Measurements from ENCODE around the gene OCA2.

Gene OCA2

GRCh38 chr15:27806396-27806795, 292.7 kb downstream of the OCA2 start:
- H3K4me1 ChIP-seq (ENCODE audit: control insufficient read depth, insufficient read depth, low read length) = no peaks in the 10 kb centered on the region
- H3K9me3 ChIP-seq (ENCODE audit: control insufficient read depth, insufficient read depth, low read length) = no peaks in the 10 kb centered on the region
- H3K36me3 ChIP-seq (ENCODE audit: control insufficient read depth, insufficient read depth, low read length) = no peaks in the 10 kb centered on the region
- H3K27ac ChIP-seq (ENCODE audit: low read depth, low read length) = no peak overlapping the region
- no peak overlapping the region for H3K9ac ChIP-seq (ENCODE audit: low read depth, low read length)
- H3K27me3 ChIP-seq (ENCODE audit: control insufficient read depth, insufficient read depth, low read length) = no peaks in the 10 kb centered on the region
- no peak overlapping the region for H3K4me3 ChIP-seq (ENCODE audit: low read depth, low read length)

DNA sequence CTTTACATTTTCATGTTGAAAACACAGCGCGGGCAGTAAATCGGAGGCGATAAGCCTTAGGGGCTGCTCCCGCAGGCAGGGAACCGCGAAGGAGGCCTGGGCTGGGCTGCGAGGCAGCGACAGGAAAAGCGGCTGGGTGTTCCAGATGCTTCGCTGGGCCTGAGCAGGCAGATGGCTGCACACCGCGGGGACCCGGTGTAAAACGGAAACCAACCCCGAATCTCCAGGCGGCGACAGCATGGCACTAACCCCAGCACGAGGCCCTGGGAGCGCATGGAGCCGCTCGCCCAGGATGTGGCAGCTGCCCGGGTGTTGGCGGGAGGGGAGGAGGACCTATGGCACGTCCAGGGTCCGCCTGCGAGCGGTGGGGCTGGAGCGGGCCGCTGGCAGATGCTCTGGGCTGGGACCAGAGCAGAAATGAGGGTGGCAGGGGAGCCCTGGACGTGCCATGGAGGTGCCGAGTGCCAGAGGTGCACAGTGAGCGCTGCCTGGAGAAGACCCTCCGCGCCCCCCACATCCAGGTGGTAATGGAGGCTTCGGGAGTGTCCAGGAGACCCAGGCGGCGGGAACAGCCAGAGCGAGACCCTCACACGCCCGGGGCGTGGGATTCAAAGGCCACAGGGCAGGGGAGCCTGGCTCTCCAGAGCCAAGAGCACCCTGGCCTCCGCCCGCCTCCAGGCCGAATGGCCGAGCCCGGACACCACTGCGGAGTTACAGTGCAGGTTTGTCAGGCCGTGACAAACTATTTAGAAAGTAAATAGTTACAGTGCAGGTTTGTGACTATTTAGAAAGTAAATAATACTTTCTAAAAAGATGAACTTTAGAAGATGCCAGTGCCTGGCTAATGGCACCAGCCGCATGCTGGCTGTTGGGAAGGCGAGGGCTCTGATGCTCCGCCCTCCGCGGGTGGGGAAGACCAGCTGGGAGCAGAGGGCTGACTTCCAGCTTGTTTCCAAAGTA, 293.6 kb downstream of the OCA2 start:
- H3K36me3 ChIP-seq (ENCODE audit: control insufficient read depth, insufficient read depth, low read length) = no peaks in the 10 kb centered on the region
- no peak overlapping the region for H3K27ac ChIP-seq (ENCODE audit: low read depth, low read length)
- no peaks in the 10 kb centered on the region for H3K9me3 ChIP-seq (ENCODE audit: control insufficient read depth, insufficient read depth, low read length)
- H3K4me3 ChIP-seq (ENCODE audit: low read depth, low read length) = no peak overlapping the region
- H3K9ac ChIP-seq (ENCODE audit: low read depth, low read length) = no peak overlapping the region
- H3K27me3 ChIP-seq (ENCODE audit: control insufficient read depth, insufficient read depth, low read length) = no peaks in the 10 kb centered on the region
- H3K4me1 ChIP-seq (ENCODE audit: control insufficient read depth, insufficient read depth, low read length) = no peaks in the 10 kb centered on the region

DNA sequence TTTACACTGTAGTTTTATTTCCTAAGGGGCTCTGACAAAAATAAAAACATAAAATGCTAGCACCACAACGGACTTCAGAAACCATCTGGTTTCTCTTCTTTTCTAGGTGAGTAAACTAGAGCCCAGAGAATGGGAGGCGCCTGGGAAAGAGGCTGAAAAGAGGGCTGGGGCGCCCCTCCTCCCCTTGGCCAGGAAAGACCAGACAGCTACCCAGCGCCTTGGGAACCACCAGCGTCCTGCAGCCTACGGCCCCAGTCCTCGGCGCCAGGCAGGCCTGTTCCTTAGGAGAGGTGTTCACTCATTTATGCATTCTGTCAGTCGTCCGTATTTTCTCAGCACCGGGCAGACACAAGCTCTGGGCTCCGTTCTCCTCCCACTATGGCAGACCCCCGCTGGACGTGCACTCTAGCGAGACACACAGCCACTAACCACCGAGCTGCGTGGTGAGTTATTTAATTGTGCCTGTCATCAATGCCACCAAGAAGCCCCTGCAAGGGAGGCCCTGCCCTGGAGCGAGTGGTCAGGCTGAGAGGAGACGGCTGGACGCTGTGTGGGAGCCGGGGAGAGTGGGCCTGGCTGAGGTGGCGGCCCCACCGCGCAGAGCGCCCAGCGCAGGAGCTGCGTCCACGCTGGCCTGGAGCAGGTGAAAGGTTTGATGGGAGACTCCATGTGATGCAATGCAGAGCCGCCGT, 294.4 kb downstream of the OCA2 start:
- no peaks in the 10 kb centered on the region for H3K27me3 ChIP-seq (ENCODE audit: control insufficient read depth, insufficient read depth, low read length)
- H3K9ac ChIP-seq (ENCODE audit: low read depth, low read length) = no peak overlapping the region
- no peak overlapping the region for H3K27ac ChIP-seq (ENCODE audit: low read depth, low read length)
- H3K4me1 ChIP-seq (ENCODE audit: control insufficient read depth, insufficient read depth, low read length) = peaks cover 3% of the 10 kb centered on the region; the same call in 1 of the 2 replicates
- H3K36me3 ChIP-seq (ENCODE audit: control insufficient read depth, insufficient read depth, low read length) = no peaks in the 10 kb centered on the region
- no peaks in the 10 kb centered on the region for H3K9me3 ChIP-seq (ENCODE audit: control insufficient read depth, insufficient read depth, low read length)
- H3K4me3 ChIP-seq (ENCODE audit: low read depth, low read length) = no peak overlapping the region

- peak overlapping the region; percentile 13 for H3K27ac ChIP-seq (ENCODE audit: low read depth, low read length)
- H3K4me1 ChIP-seq (ENCODE audit: control insufficient read depth, insufficient read depth, low read length) = peaks cover 30% of the 10 kb centered on the region
- H3K9ac ChIP-seq (ENCODE audit: low read depth, low read length) = no peak overlapping the region
- H3K27me3 ChIP-seq (ENCODE audit: control insufficient read depth, insufficient read depth, low read length) = no peaks in the 10 kb centered on the region
- H3K9me3 ChIP-seq (ENCODE audit: control insufficient read depth, insufficient read depth, low read length) = no peaks in the 10 kb centered on the region
- H3K4me3 ChIP-seq (ENCODE audit: low read depth, low read length) = no peak overlapping the region
- H3K36me3 ChIP-seq (ENCODE audit: control insufficient read depth, insufficient read depth, low read length) = no peaks in the 10 kb centered on the region
These were observed 300.3 kb downstream of the OCA2 start for GRCh38 chr15:27798807-27799206.

DNA sequence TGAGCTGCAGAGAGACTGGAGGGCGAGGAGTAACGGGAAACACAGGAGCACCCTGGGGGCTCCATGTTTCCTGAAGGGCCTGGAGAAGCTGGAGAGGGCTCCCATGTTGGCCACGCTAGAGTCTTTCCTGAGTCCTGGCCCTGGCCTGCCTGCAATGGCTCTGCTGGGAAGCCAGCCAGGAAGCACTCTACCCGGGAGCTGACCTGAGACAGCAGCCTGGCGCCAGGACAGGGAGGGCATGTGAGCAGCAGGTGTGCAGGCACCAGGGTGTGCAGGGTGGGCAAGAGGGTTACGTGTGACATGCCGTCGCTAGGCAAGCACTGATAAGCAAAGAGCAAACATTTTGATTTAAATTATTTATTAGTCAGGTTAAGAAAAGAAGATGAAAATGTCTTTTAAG, 301.4 kb downstream of the OCA2 start:
- Histone ChIP-seq H3K27me3 (ENCODE audit: control insufficient read depth, insufficient read depth, low read length) (no peaks in the 10 kb centered on the region), H3K36me3 (ENCODE audit: control insufficient read depth, insufficient read depth, low read length) (no peaks in the 10 kb centered on the region), H3K9me3 (ENCODE audit: control insufficient read depth, insufficient read depth, low read length) (no peaks in the 10 kb centered on the region), H3K27ac (ENCODE audit: low read depth, low read length) (no peak overlapping the region), H3K4me1 (ENCODE audit: control insufficient read depth, insufficient read depth, low read length) (peaks cover 30% of the 10 kb centered on the region), H3K9ac (ENCODE audit: low read depth, low read length) (no peak overlapping the region), H3K4me3 (ENCODE audit: low read depth, low read length) (no peak overlapping the region)

GRCh38 chr15:27796405-27797320, 302.5 kb downstream of the OCA2 start:
- no peaks in the 10 kb centered on the region for H3K9me3 ChIP-seq (ENCODE audit: control insufficient read depth, insufficient read depth, low read length)
- H3K9ac ChIP-seq (ENCODE audit: low read depth, low read length) = no peak overlapping the region
- no peaks in the 10 kb centered on the region for H3K27me3 ChIP-seq (ENCODE audit: control insufficient read depth, insufficient read depth, low read length)
- no peak overlapping the region for H3K27ac ChIP-seq (ENCODE audit: low read depth, low read length)
- no peak overlapping the region for H3K4me3 ChIP-seq (ENCODE audit: low read depth, low read length)
- no peaks in the 10 kb centered on the region for H3K36me3 ChIP-seq (ENCODE audit: control insufficient read depth, insufficient read depth, low read length)
- peaks cover 30% of the 10 kb centered on the region for H3K4me1 ChIP-seq (ENCODE audit: control insufficient read depth, insufficient read depth, low read length)

- Histone ChIP-seq H3K4me1 (ENCODE audit: control insufficient read depth, insufficient read depth, low read length) (peaks cover 14% of the 10 kb centered on the region), H3K27me3 (ENCODE audit: control insufficient read depth, insufficient read depth, low read length) (no peaks in the 10 kb centered on the region), H3K9ac (ENCODE audit: low read depth, low read length) (no peak overlapping the region)
These were observed 306.3 kb downstream of the OCA2 start for GRCh38 chr15:27792756-27793264.

GRCh38 chr15:27790270-27790669, 308.8 kb downstream of the OCA2 start:
- H3K27ac ChIP-seq (ENCODE audit: low read depth, low read length) = no peak overlapping the region
- no peaks in the 10 kb centered on the region for H3K9me3 ChIP-seq (ENCODE audit: control insufficient read depth, insufficient read depth, low read length)
- no peak overlapping the region for H3K4me3 ChIP-seq (ENCODE audit: low read depth, low read length)
- no peaks in the 10 kb centered on the region for H3K36me3 ChIP-seq (ENCODE audit: control insufficient read depth, insufficient read depth, low read length)
- H3K9ac ChIP-seq (ENCODE audit: low read depth, low read length) = no peak overlapping the region
- no peaks in the 10 kb centered on the region for H3K27me3 ChIP-seq (ENCODE audit: control insufficient read depth, insufficient read depth, low read length)
- H3K4me1 ChIP-seq (ENCODE audit: control insufficient read depth, insufficient read depth, low read length) = peaks cover 14% of the 10 kb centered on the region; the same call in 1 of the 2 replicates

More at GRCh38 chr15:27792756-27793264, 306.3 kb downstream of the OCA2 start:
- Histone ChIP-seq H3K36me3 (ENCODE audit: control insufficient read depth, insufficient read depth, low read length) (no peaks in the 10 kb centered on the region), H3K9me3 (ENCODE audit: control insufficient read depth, insufficient read depth, low read length) (no peaks in the 10 kb centered on the region), H3K27ac (ENCODE audit: low read depth, low read length) (no peak overlapping the region), H3K4me3 (ENCODE audit: low read depth, low read length) (no peak overlapping the region)

DNA sequence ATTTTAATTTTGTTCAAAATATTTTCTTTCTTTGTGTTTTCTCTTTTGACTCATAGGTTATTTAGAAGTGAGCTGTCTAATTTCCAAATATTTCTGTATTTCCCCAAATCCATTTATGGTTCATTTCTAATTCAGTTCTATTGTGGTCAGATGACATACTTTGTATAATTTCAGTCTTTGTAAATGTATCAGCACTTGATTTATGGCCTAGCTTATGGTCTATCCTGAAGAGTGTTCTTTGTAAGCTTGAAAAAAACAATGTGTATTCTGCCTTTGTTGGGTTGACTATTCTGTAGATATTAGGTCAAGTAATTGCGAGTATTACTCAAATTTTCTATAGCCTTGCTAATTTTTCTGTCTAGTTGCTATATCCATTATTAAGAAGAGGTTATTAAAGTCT, 311.2 kb downstream of the OCA2 start:
- Histone ChIP-seq H3K9ac (ENCODE audit: low read depth, low read length) (no peak overlapping the region), H3K27me3 (ENCODE audit: control insufficient read depth, insufficient read depth, low read length) (no peaks in the 10 kb centered on the region), H3K9me3 (ENCODE audit: control insufficient read depth, insufficient read depth, low read length) (no peaks in the 10 kb centered on the region), H3K4me3 (ENCODE audit: low read depth, low read length) (no peak overlapping the region), H3K4me1 (ENCODE audit: control insufficient read depth, insufficient read depth, low read length) (peaks cover 14% of the 10 kb centered on the region; the same call in 1 of the 2 replicates), H3K27ac (ENCODE audit: low read depth, low read length) (no peak overlapping the region), H3K36me3 (ENCODE audit: control insufficient read depth, insufficient read depth, low read length) (no peaks in the 10 kb centered on the region)

- Histone ChIP-seq H3K9ac (ENCODE audit: low read depth, low read length) (no peak overlapping the region), H3K27me3 (ENCODE audit: control insufficient read depth, insufficient read depth, low read length) (no peaks in the 10 kb centered on the region), H3K27ac (ENCODE audit: low read depth, low read length) (no peak overlapping the region), H3K9me3 (ENCODE audit: control insufficient read depth, insufficient read depth, low read length) (no peaks in the 10 kb centered on the region), H3K4me3 (ENCODE audit: low read depth, low read length) (no peak overlapping the region), H3K36me3 (ENCODE audit: control insufficient read depth, insufficient read depth, low read length) (no peaks in the 10 kb centered on the region), H3K4me1 (ENCODE audit: control insufficient read depth, insufficient read depth, low read length) (peaks cover 12% of the 10 kb centered on the region; the same call in 1 of the 2 replicates)
These were observed 315.0 kb downstream of the OCA2 start for GRCh38 chr15:27784107-27784506.
